ENCODE measurements around the gene SVOPL.

SVOPL gene

DNA sequence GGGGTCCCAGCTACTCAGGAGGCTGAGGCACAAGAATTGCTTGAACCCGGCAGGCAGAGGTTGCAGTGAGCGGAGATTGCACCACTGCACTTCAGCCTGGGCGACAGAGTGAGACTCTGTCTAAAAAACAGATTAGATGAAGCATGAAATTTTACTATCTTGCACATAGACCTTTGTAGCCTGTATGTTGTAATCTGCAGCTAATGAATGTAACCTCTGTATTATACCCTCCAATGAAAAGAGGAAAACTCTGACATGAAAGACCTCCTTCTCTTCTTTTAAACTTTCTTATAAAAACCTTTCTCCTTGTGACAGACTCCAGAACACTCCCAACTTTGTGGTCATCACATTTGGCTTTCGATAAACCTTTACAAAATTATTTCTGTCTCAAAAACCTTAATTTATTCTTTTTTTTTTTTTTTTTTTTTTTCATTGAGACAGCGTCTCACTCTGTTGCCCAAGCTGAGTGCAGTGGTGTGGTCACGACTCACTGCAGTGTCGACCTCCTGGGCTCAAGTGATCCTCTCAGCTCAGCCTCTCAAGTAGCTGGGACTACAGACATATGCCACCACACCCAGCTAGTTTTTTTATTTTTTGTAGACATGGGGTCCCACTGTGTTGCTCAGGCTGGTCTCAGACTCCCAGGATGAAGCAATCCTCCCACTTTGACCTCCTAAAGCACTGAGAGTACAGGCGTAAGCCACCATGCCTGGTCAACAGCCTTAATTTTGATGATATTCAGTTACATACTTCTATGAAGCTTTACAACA lies 97.4 kb downstream of the SVOPL start:
- peak; percentile 85 for DNase-seq

DNA sequence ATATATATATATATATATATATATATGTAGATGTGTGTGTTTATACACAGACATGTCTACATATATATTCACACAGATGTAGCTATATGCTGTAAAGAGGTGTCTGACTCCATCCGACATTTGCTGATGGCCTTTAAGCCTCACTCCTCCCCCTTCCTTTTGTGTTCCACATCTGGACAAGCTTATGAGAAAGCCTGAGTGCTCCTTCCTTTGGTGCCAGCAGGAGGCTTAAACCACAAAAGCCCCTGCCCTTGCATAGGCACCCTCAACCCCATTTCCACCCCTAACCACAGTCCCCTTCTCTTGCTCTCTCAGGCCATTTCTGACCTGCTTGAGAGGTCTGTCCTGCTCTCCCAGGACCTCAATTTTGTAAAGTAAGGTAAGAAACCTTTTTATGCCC lies 98.7 kb downstream of the SVOPL start:
- peak; percentile 28 for DNase-seq

DNA sequence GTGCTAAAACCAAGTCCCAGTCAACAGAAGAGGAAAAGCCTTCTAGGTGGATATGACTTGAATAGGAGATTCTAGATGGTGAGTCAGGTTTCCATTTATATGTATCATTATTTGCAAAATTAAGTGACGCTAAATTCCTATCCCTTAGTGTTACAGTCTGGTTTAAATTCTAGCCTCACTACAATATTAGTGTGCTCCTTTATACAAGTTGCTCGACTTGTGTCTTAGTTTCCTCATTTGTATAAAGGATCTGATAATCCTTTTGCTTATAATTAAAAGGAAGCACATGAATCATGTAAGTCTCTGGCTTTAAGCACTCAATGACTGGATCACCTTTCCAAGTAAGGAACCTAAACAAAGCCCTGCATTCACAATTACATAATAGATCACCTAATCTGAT lies 105.7 kb downstream of the SVOPL start:
- DNase-seq: no peak

DNA sequence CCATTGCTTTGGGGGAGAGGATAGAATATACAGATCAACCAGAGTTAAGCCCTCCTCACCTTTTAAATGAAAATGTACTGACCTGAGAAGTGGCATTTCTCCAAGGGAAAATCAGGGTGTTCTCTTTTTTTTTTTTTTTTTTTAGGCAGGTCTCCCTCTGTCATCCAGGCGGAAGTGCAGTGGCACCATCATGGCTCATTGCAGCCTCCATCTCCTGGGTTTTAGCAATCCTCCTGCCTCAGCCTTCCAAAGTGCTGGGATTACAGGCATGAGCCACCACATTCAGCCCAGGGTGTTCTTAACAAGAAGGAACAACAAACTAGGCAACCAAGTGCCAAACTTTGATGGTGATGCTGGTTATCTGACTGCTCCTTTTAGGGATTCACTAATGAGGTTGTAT lies 111.0 kb downstream of the SVOPL start:
- no peak for DNase-seq

DNA sequence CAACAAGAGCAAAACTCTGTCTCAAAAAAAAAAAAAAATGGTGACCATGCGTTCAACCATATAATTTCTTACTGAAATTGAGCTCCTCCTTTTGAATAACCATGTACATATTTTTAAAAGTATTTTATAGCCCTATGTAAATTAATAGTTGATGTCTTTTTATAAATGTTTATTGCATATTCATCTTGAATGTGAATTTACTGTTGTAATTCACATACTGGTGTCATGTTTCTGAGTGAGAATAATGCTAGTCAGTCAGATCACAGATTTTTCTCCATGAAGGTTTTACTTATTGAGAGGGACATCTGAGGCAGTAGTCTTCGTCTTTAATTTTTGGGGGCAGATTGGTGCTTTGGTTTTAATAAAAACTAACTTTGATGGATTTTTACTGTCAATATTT lies 112.2 kb downstream of the SVOPL start:
- DNase-seq: no peak

DNA sequence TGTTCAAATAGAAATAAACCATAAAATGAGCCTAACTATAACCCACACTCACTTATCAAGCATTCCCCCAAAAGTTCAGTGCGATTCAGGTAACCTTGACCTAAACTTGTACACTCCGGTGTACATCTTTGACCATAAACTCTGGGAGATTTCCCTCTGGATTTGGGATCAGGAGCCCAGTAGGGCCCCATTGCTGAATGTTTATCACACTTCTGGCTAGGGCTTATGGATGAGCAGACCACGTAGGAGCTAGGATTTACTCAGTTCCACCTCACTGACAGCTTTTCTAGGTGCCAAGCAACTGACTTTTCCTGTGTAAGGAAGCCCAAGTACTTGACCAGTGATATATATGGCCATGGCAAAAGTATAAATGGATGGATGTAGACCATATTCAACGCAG lies 113.7 kb downstream of the SVOPL start:
- DNase-seq: no peak

DNA sequence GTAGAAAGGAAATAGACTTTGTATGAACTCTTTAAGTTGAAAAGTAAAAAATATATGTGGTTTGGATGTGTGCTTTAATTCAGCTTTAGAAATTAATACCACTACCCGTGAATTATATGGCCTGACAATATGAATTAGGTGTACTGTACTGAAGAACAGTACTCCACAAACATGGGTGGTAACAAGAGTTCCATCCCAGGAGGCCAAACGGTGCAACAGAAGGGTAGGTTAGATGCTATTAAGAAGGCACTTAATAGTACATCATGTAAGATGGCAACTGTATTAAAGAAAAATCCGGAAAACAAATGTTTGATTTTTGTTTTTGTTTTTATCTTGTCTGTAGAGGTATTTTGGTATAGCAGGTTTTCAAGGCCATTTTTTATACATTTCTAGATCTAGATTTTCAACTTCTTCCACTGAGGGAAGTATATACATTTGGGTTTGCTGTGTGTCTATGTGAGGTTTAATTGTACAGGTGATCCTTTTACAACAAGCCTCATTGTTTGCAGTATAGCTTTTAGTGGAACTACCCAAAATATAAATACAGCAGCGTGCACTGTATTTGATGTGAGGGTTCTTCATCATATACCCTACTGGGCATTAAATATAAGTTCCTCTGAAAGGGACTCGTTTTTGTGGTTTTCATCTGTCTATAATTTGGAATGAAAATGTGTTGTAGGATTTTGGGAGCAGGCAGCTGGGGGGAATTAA lies 115.7 kb downstream of the SVOPL start:
- DNase-seq: no peak

DNA sequence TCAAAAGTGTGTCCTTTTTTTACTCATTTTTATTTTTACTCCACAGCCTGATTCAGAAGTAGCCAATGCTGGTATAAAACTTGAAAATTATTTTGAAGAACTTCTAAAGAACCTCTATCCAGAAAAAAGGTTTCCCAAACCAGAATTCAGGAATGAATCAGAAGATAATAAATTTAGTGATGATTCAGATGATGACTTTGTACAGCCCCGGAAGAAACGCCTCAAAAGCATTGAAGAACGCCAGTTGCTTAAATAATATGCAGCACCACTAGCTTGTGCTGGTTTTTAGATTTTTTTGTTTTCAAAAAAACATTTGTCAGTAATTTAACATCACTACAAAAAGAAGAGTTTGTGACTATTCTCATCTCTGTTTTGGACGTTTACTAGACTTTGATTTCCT lies 116.5 kb downstream of the SVOPL start:
- DNase-seq: no peak

DNA sequence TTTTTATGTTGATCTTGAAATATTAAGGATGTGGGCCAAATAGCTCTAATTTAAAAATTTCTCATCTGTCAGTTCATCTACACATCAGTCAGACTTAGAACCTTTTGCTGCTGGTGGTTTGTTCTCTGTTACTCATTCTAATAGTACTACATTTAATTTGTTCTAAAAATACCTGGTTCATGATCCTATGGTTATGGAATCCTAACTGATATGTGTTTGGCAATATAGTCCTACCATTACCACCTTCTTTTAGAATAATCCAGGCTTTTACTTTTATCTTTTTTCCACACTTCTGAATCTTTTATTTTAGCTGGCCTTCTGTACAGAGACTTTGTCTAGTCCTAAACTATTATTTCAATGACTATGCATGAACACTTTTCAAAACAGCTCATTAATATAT lies 116.9 kb downstream of the SVOPL start:
- DNase-seq: no peak

DNA sequence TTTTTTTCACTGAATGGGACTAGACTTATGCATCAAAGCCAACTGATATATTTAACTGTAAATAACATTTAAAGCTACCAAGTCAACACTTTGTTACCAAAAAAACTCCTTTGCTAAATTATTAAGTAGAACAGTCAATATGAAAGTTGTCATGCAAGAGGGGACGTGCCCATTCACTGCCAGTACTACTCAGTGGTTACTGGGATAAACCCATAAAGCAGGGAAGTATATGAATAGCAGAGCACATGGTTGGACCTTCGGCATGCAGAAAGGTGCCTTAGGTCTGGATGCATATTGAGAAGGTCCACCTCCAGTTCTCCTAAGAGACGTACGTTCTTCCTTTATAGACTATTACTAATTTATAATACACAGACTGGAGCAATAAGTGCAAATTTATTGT lies 120.1 kb downstream of the SVOPL start:
- no peak for DNase-seq

DNA sequence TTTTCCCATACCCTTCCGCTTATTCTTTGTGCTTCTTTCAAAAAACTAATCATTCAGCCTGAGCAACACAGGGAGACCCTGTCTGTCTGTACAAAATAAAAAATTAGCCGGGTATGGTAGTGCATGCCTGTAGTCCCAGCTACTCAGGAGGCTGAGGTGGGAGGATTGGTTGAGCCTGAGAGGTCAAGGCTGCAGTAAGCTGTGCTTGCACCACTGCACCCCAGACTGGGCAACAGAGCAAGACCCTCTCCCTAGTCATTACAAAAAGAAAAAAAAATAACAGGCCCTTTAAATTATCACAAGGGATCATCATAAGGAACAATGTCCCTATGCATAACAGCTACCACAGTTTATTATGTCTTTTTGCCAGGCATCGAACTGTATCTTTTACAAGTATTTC lies 121.5 kb downstream of the SVOPL start:
- DNase-seq: no peak

DNA sequence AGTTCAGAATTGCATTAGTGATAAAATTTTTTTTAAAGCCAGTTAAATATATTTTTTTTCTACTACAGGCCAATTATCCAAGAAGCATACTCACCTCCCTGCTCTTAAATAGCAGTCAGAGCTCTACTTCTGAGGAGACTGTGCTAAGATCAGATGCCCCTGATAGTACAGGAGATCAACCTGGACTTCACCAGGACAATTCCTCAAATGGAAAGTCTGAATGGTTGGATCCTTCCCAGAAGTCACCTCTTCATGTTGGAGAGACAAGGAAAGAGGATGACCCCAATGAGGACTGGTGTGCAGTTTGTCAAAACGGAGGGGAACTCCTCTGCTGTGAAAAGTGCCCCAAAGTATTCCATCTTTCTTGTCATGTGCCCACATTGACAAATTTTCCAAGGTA lies 122.0 kb downstream of the SVOPL start:
- DNase-seq: no peak

DNA sequence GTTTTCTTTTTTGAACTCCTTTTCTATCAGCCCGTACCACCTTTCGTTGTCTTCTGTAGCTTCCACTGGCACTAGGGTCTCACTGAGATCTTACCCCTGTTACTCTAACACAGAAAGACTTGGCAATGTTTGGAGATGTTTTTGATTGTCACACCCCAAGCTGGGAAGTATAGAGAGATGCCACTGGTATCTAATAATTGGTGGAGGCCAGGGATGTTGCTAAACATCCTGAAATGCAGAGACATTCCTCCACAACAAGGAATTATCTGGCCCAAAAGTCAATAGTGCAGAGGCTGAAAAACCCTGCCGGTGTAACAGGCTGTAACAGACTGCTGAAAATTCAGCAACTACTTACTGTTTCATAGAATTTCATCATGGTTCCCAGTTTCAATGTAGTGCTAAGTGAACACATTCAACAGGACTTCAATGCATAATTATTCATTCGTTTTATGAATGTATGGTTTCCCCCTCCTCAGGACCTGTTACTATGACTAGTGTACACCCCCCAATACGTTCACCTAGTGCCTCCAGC lies 125.2 kb downstream of the SVOPL start:
- DNase-seq: no peak

DNA sequence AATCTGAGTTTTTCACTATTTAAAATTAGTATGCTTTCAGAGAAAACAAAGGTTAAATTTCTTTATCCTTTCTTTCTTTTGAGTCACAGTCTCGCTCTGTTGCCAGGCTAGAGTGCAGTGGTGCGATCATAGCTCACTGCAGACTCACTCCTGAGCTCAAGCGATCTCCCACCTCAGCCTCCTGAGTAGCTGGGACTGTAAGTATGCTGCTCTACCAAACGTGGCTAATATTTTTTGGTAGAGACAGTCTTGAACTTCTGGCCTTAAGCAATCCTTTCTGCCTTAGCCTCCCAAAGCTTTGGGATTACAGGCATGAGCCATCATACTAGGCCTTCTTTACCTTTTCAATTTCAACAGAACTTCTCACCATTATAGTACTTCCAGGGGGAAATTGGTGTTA lies 127.4 kb downstream of the SVOPL start:
- no peak for DNase-seq

DNA sequence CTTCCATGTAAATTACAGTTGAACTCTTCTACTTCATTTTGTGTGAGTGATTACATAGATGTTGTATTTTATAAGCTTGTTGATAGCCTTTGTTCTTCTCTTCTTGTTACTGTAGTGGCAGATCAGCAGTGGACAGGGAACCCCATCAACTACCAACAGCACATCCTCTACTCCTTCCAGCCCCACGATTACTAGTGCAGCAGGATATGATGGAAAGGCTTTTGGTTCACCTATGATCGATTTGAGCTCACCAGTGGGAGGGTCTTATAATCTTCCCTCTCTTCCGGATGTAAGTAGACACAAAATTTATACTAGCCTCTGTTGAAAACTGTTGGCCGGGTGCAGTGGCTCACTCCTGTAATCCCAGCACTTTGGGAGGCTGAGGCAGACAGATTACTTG lies 130.4 kb downstream of the SVOPL start:
- DNase-seq: no peak

DNA sequence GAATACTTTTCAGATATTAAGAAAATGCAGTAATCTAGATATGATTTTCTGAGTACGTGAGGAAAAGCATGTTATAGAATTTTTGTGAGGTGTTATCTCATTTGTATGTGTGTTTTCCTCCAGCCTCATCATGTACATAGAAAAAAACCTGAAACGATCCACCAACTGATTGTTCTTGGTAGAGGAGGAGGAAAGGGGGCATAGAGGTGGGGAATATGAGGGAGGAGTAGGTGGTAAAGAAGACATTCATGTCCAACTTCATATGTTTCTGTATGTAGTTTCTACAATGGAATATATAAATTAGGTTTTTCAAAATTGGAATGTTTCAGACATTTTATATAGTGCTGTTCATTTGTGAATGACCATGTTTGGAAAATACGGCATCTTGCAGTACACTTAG lies 131.7 kb downstream of the SVOPL start:
- DNase-seq: no peak

DNA sequence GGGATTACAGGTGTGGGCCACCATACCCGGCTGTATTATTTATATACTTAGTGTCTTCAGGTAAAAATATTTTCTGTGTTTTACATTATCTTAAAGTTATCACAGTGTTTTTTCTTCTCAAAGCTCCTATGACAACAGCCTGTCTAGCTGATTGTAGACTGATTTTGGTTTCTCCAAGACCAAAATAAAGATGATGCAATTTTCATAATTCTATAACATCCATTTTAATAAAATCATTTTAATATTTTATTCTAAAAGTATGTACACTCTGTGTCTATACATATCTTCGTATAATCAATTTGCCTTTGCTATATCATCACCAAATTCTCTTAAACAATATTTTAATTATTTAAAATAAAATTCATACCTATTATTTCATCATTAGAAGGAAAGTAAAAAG lies 132.5 kb downstream of the SVOPL start:
- DNase-seq: no peak

DNA sequence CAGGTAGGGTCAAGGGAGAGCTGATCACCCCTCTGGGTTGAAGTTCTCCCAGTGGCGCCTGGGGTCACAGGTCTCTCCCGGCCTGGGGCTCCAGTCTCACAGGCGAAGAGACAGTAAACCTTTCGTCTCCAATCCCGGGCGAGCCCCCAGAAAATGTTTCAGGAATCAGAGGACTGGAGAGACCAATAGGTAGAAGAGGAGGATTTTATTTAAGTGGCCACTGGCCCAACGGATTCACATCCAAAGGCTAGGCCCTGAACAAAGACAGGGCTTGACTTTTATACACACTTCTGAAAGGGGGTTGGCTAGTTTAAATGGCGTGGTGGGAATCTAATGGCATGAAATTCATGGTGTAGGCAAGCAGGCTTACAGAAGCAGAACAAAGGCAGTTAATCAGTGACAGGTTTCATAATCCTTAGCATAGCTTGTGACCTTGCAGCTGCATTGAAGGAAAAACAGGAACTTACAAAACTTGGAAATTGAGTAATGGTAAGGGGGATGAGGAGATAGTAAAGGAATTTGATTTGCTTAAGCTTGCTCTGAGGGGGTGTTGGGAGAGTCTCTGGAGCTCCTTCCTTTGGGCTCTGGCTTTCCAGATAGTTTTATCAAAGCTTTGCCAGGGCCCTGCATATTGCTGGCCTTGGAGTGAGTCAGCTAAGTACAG lies 135.6 kb downstream of the SVOPL start:
- peak; percentile 96 for DNase-seq

DNA sequence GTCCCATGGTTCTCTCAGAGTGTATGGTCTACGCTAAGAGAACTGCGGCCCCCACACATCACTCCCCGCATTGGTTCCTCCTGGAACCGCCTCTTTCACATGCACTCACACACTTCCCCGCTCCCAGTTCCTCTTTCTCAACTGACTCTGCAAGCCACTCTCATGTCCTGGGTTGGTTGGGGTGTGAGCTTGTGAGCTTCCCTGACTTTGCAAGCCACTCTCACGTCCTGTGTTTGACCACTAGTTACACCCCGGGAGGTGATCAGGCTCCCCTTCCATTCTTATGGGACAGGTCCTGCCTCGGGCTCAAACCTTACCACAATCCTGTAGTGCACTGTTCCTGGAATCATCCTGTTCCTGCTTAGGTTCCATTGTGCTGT lies 136.1 kb downstream of the SVOPL start:
- peak; percentile 95 for DNase-seq

DNA sequence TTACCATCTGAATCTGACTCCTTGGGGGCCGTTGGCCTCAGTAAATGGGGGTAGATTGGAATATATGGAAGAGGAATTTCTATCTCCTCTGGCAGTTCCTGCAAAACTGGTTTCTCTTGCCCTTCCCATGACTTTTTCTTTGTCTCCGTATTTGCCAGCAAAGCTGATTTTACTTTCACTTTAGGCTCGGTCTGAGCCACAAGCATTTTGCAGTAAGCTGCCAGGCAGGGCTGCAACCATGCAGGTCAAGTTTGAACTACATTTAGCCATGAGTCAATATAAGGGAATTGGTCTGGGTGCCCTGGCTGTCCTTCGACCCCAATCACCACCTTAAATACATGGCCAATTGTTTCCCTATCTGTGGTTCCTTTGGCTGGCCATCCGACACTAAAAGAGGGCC lies 136.8 kb downstream of the SVOPL start:
- DNase-seq: peak; percentile 59

DNA sequence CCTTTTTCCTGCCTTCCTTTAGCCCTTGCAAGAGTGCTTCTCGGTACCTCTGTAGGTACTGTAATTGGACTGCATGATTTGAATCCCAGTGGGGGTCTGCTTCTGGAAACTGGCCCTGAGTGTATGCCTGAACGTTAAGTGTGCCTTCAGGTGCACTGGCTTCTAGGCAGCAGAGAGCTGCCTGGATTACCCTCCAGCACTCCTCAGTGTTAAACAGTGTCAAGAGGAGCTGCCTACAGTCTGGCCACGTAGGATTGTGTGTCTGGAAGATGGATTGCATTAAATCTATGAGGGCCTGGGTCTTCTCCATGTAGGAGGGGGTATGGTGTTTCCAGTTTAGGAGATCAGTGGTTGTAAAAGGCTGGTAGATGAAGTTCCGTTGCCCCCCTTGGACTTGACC lies 137.4 kb downstream of the SVOPL start:
- DNase-seq: no peak

DNA sequence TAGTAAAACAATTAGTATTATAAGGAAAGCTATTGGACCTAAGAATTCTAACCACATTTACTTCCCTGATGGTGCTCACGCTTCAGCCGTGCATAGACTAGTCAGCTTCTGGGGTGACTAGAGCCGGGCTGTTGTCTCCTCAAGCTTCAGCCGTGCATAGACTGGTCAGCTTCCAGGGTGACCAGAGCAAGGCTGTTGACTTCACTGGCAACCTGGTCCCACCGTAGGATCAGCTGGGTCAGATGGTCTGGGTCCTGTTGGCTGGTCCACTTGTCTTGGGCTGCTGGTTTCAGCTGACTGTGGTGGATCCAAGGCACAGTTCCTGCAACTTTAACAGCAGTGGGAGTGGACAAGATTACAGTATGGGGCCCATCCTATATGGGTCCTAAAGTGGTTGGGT lies 141.7 kb downstream of the SVOPL start:
- no peak for DNase-seq

DNA sequence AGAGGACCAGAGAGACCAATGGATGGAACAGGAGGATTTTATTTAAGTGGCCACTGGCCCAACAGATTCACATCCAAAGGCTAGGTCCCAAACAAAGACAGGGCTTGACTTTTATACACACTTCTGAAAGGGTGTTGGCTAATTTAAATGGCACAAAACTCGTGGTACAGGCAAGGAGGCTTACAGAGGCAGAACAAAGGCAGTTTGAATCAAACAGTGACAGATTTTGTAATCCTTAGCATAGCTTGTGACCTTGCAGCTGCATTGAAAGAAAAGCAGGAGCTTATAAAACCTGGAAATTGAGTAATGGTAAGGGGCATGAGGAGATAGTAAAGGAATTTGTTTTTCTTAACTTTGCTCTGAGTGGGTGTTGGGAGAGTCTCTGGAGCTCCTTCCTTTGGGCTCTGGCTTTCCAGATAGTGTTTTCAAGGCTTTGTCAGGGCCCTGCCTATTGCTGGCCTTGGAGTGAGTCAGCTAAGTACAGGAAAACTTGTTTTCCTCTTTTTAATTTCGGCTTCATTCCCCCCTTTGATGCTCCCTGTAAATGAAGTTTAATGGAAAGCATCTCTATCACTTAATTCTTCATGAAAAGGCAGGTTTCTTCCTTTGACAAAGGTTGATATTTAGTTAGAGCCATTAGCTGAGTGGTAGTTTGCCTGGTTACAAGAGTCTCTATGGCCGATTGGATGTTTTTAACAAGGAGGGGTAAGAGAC lies 144.2 kb downstream of the SVOPL start:
- no peak for DNase-seq

All from MV-4-11 (cell line).